Upper lobe of left lung (tissue), 4 donors: Measurements from ENCODE around the gene UNC5C.

Experiments used
- EP300 ChIP-seq, 4 donors: sonication (generic); formaldehyde crosslinking; IDR thresholded peaks; one replicate each; pipeline ENCODE4 v1.5.1; 2017; ENCODE audit warnings: antibody characterized with exemption in 4 of 4, control low read depth in 2 of 4
- POLR2A ChIP-seq, 4 donors: fragments of 450-650 bp; IDR thresholded peaks; one replicate each; pipeline ENCODE4 v1.5.1; 2016 to 2017; ENCODE audit warnings: antibody characterized with exemption in 4 of 4, mild to moderate bottlenecking in 2 of 4
- POLR2AphosphoS5 ChIP-seq, 2 donors: sonication (generic); formaldehyde crosslinking; IDR thresholded peaks; one replicate each; pipeline ENCODE4 v1.5.1; 2017; ENCODE audit warnings: antibody characterized with exemption in 2 of 2
- TF ChIP-seq, protein P1 (sequence below), 6 experiments: fragments of 450-650 bp in 4 of 6; fragments of 200-600 bp in 2 of 6; sonication (generic) in 2 of 6; IDR thresholded peaks; one replicate each; pipeline ENCODE4 v1.5.1; 2016 to 2019; ENCODE audit warnings: antibody characterized with exemption in 6 of 6

DNA sequence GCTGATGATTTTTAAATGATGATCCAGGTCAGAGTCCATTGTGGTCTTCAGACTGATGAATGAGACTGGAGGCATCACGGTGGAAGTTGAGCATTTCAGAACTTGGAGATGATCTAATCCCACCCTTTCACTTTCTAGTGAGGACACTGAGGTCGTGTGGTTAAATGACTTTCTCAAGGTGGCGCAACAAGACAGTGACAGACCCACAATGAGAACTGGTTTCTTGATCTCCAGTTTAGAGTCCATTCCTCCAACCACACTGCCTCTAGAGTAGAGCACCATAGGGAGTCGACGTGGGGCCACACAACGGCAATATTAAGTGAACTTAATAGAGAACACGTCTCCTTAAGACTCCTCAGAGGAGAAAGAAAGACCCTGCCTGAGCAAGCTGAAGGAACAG lies 381.0 kb downstream of the UNC5C start:
- no peak for TF ChIP-seq EP300 (IDR thresholded peaks at IDR 0.05)
- TF ChIP-seq, protein P1, sequence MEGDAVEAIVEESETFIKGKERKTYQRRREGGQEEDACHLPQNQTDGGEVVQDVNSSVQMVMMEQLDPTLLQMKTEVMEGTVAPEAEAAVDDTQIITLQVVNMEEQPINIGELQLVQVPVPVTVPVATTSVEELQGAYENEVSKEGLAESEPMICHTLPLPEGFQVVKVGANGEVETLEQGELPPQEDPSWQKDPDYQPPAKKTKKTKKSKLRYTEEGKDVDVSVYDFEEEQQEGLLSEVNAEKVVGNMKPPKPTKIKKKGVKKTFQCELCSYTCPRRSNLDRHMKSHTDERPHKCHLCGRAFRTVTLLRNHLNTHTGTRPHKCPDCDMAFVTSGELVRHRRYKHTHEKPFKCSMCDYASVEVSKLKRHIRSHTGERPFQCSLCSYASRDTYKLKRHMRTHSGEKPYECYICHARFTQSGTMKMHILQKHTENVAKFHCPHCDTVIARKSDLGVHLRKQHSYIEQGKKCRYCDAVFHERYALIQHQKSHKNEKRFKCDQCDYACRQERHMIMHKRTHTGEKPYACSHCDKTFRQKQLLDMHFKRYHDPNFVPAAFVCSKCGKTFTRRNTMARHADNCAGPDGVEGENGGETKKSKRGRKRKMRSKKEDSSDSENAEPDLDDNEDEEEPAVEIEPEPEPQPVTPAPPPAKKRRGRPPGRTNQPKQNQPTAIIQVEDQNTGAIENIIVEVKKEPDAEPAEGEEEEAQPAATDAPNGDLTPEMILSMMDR (IDR thresholded peaks at IDR 0.05): no peak
- TF ChIP-seq POLR2A (IDR thresholded peaks at IDR 0.05): no peak
- no peak for TF ChIP-seq POLR2AphosphoS5 (IDR thresholded peaks at IDR 0.05)
